CD8-positive, alpha-beta memory T cell (primary cell): ENCODE measurements around the gene TRIM28. TPM values are rescaled to one million over a fixed set of nuclear protein-coding genes. Genes with fewer than 3 reads are reported as not detected.

Source experiments
- CTCF ChIA-PET: fragments of 350-600 bp; sonication (Branson Sonifier 250); formaldehyde crosslinking; loops from one replicate; lab custom pipeline; 2021; ENCODE audit warnings: antibody characterized with exemption; lab: Charles Lee
- POLR2A ChIA-PET: fragments of 350-600 bp; sonication (Branson Sonifier 250); formaldehyde crosslinking; loops from one replicate; lab custom pipeline; 2021; ENCODE audit warnings: antibody characterized with exemption; lab: Charles Lee
- DNase-seq, 5 donors: peaks; one replicate each; pipeline versions ENCODE4 v3.0.0 to v3.0.0-alpha.2; 2020 to 2022; ENCODE audit warnings: mixed read lengths in 1 of 5
- H3K27ac ChIP-seq: one replicate; pipeline ENCODE4 v1.7.0; 2013; ENCODE audit warnings: low read depth, mild to moderate bottlenecking, low read length, moderate library complexity
- H3K27me3 ChIP-seq: 2 replicates; pipeline ENCODE4 v1.7.0; 2013; ENCODE audit warnings: low read length, mild to moderate bottlenecking; ENCODE audit not compliant: insufficient read depth, poor library complexity, severe bottlenecking
- H3K36me3 ChIP-seq: 2 replicates; pipeline ENCODE4 v1.7.0; 2013; ENCODE audit warnings: mild to moderate bottlenecking, low read length, moderate library complexity; ENCODE audit not compliant: insufficient read depth
- H3K4me1 ChIP-seq: 2 replicates; pipeline ENCODE4 v1.7.0; 2013; ENCODE audit warnings: mild to moderate bottlenecking, low read length, moderate library complexity; ENCODE audit not compliant: insufficient read depth
- H3K4me3 ChIP-seq: 2 replicates; pipeline ENCODE4 v1.7.0; 2013; ENCODE audit warnings: mild to moderate bottlenecking, low read length
- H3K9me3 ChIP-seq: 2 replicates; pipeline ENCODE4 v1.7.0; 2013; ENCODE audit warnings: mild to moderate bottlenecking, low read length
- H3K27ac Mint-ChIP-seq, 8 donors: one replicate each; pipeline ENCODE4 v1.8.0; 2020 to 2021; ENCODE audit warnings: mixed read lengths in 8 of 8, mild to moderate bottlenecking in 6 of 8, inconsistent platforms in 3 of 8, moderate library complexity in 3 of 8
- H3K27me3 Mint-ChIP-seq, 2 donors: one replicate each; pipeline ENCODE4 v1.8.0; 2020 to 2021; ENCODE audit warnings: mixed read lengths in 2 of 2, mild to moderate bottlenecking in 1 of 2, moderate library complexity in 1 of 2
- H3K36me3 Mint-ChIP-seq, 3 donors: one replicate each; pipeline ENCODE4 v1.8.0; 2020 to 2021; ENCODE audit warnings: mixed read lengths in 3 of 3, inconsistent platforms in 1 of 3, mild to moderate bottlenecking in 1 of 3
- H3K4me1 Mint-ChIP-seq, 3 donors: one replicate each; pipeline ENCODE4 v1.8.0; 2020 to 2021; ENCODE audit warnings: mixed read lengths in 3 of 3, inconsistent platforms in 1 of 3, mild to moderate bottlenecking in 1 of 3
- H3K4me3 Mint-ChIP-seq, 7 donors: one replicate each; pipeline ENCODE4 v1.8.0; 2020 to 2021; ENCODE audit warnings: mixed read lengths in 7 of 7, mild to moderate bottlenecking in 6 of 7, moderate library complexity in 4 of 7, inconsistent platforms in 2 of 7
- H3K9me3 Mint-ChIP-seq, 5 donors: one replicate each; pipeline ENCODE4 v1.8.0; 2020 to 2022; ENCODE audit warnings: mixed read lengths in 5 of 5, mild to moderate bottlenecking in 3 of 5, moderate library complexity in 2 of 5, inconsistent platforms in 1 of 5
- polyA plus RNA-seq: library from polyadenylated mRNA; unstranded; fragments of 300-500 nt; fragmentation: Illumina TruSeq; gene quantifications from one replicate; pipeline ENCODE4 v1.2.3, GENCODE V29; 2021
- total RNA-seq, 2 experiments: library from RNA; stranded (reverse); gene quantifications; one replicate each; pipeline ENCODE4 v1.2.3, GENCODE V29; 2021

Gene TRIM28
- total and polyA plus RNA-seq, 3 experiments from 2014 or later, result 57.5 to 715 (median 705) TPM

DNA sequence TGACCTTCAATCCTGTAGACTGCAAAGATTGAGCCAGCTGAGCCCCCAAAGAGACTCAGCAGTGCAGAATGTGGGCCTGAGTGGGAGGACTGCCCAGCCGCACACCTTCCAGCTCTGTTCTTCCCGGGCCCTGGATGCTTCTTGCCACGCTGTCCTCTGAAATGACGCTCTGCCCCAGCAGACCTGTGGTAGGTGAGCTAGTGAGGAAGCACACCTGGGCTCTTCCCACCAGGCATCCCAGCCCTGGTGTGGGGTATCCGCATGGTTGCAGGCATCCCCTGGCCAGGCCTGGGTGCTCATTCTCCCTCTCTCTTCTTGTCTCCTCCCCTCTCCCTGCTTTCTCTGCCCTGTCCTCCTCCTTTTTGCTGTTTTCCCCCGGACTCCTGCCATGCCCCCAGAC, 39.1 kb downstream of the TRIM28 start:
- DNase-seq, result no peak
- Histone ChIP-seq H3K4me3 (no peak overlapping the region), H3K4me1 (peaks cover 9% of the 10 kb centered on the region), H3K27me3 (no peaks in the 10 kb centered on the region), H3K9me3 (no peaks in the 10 kb centered on the region), H3K27ac (no peak overlapping the region), H3K36me3 (no peaks in the 10 kb centered on the region)
- POLR2A ChIA-PET, result no interaction called here
- Mint-ChIP-seq H3K9me3 (no peaks in the 10 kb centered on the region), H3K27me3 (peaks cover 0 to 2% of the 10 kb centered on the region in 2 donors), H3K27ac (peak overlapping the region in 2 of 8 donors; percentile 16 to 42), H3K4me3 (no peak overlapping the region), H3K4me1 (peaks cover 15 to 22% (median 20%) of the 10 kb centered on the region in 3 donors), H3K36me3 (peaks cover 4 to 31% (median 7%) of the 10 kb centered on the region in 3 donors)
- CTCF ChIA-PET, result interaction anchor here (4.5 to 5.4 kb wide), 2 partner anchors 62 to 69 kb away, joined by 61 to 77 read pairs; partner anchors contain the start of gene ZBTB45

DNA sequence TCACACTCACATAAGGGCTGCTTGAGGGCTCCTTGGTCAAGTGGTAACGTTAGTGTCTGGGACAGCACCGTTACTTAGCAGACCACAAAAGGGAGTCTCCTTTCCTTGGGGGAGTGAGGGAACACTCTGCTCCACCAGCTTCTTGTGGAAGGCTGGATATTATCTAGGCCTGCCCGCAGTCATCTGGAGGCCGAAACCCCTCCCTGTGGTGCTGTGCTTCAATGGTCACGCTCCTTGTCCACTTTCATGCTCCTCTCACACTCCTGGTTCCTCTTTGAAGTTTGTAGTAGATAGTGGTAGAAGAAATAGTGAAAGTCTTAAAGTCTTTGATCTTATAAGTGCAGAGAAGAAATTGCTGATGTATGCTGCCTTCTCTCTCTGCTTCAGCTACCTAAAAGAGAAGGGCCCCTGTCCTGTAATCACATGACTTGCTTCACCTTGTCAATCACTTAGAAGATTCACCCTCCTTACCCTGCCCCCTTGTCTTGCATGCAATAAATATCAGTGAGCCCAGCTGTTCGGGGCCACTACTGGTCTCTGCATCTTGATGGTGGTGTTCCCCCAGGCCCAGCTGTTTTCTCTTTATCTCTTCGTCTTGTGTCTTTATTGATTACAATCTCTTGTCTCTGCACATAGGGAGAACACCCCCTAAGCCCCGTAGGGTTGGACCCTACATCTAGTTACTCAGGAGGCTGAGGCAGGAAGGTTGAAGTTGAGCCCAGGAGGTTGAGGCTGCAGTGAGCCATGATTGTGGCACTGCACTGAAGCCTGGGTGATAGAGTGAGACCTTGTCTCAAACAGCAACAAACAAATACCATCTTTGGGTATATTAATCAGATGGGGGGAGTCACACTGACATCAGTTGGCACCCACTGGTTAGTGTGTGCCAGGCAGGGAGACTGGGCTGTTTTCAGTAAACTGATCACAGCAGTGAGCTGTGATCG, 40.9 kb downstream of the TRIM28 start:
- Mint-ChIP-seq H3K9me3 (no peaks in the 10 kb centered on the region), H3K4me3 (no peak overlapping the region), H3K27ac (no peak overlapping the region), H3K27me3 (peaks cover 0 to 2% of the 10 kb centered on the region in 2 donors), H3K4me1 (peaks cover 7 to 9% (median 7%) of the 10 kb centered on the region in 3 donors), H3K36me3 (peaks cover 4 to 28% (median 7%) of the 10 kb centered on the region in 3 donors)
- no peaks in the 10 kb centered on the region for H3K36me3 ChIP-seq
- POLR2A ChIA-PET, result no interaction called here
- no peaks in the 10 kb centered on the region for H3K9me3 ChIP-seq
- CTCF ChIA-PET, result interaction anchor here (1.0 to 1.2 kb wide), 2 partner anchors 65 to 66 kb away, joined by 3 to 6 read pairs; partner anchors contain the start of gene ZBTB45
- H3K4me3 ChIP-seq, result no peak overlapping the region
- no peaks in the 10 kb centered on the region for H3K27me3 ChIP-seq
- peak overlapping the region; percentile 57 for H3K27ac ChIP-seq
- no peak for DNase-seq
- H3K4me1 ChIP-seq, result peaks cover 9% of the 10 kb centered on the region

- H3K4me1 ChIP-seq, result peaks cover 9% of the 10 kb centered on the region
- H3K27me3 ChIP-seq, result no peaks in the 10 kb centered on the region
- CTCF ChIA-PET, result no interaction called here
- no peaks in the 10 kb centered on the region for H3K9me3 ChIP-seq
- peaks cover 7 to 9% (median 7%) of the 10 kb centered on the region in 3 donors for H3K4me1 Mint-ChIP-seq
- no peaks in the 10 kb centered on the region for H3K9me3 Mint-ChIP-seq
- H3K36me3 ChIP-seq, result no peaks in the 10 kb centered on the region
- peaks cover 4 to 28% (median 7%) of the 10 kb centered on the region in 3 donors for H3K36me3 Mint-ChIP-seq
- H3K27ac Mint-ChIP-seq, result no peak overlapping the region
- H3K4me3 Mint-ChIP-seq, result no peak overlapping the region
- peak overlapping the region; percentile 57 for H3K27ac ChIP-seq
- POLR2A ChIA-PET, result no interaction called here
- H3K27me3 Mint-ChIP-seq, result peaks cover 0 to 2% of the 10 kb centered on the region in 2 donors
- DNase-seq, result no peak
- no peak overlapping the region for H3K4me3 ChIP-seq
Measured at GRCh38 chr19:58585442-58586132, 41.7 kb downstream of the TRIM28 start.

DNA sequence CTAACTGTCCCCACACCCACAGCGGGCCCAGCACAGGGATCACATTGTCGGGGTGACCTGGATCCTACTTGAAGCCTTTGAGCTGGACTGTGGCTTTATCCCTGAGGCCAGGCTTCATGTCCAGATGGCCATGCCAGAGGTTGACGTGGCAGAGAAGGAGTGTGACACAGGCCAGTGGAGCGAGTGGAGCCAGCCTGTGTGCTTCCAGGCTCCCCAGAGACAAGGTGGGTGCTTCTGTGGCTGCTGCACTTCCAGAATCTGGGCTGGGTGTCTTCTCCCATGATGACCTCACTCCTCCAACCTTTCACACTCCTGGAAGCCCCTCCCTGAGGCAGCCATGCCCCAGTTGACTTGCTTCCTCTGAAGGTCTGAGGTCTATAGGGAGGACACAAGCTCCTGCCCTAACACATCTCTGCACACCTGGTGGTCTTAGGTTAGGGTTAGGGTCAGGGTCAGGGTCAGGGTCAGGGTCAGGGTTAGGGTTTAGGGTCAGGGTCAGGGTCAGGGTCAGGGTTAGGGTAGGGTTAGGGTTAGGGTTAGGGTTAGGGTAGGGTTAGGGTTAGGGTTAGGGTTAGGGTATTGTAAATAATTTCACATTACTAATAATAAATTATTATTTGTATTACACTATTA, 42.4 kb downstream of the TRIM28 start:
- Mint-ChIP-seq H3K36me3 (peaks cover 2 to 25% (median 6%) of the 10 kb centered on the region in 3 donors), H3K4me3 (no peak overlapping the region), H3K27ac (no peak overlapping the region), H3K9me3 (no peaks in the 10 kb centered on the region), H3K27me3 (peaks cover 0 to under 1% of the 10 kb centered on the region in 2 donors), H3K4me1 (peaks cover 2 to 5% (median 2%) of the 10 kb centered on the region in 3 donors)
- DNase-seq, result no peak
- no peaks in the 10 kb centered on the region for H3K27me3 ChIP-seq
- ChIA-PET POLR2A (no interaction called here), CTCF (no interaction called here)
- H3K36me3 ChIP-seq, result no peaks in the 10 kb centered on the region
- peak overlapping the region; percentile 33 for H3K27ac ChIP-seq
- H3K4me1 ChIP-seq, result peaks cover 4% of the 10 kb centered on the region
- H3K4me3 ChIP-seq, result no peak overlapping the region
- no peaks in the 10 kb centered on the region for H3K9me3 ChIP-seq

Other genes starting within 250 kb of the TRIM28 start
- gene ERVK3-1, start 238.7 kb upstream of the TRIM28 start, total RNA-seq, result 100 to 1,000 TPM; 100 to 102 TPM
- gene ERVK3-1, start 238.7 kb upstream of the TRIM28 start, polyA plus RNA-seq, result 84.6 TPM
- gene ZSCAN22, start 217.1 kb upstream of the TRIM28 start, total RNA-seq, result 1 to 10 TPM; 5.3 to 5.7 TPM
- 2.7 TPM for gene ZSCAN22, start 217.1 kb upstream of the TRIM28 start, polyA plus RNA-seq
- 10 to 100 TPM; 16.8 to 18.1 TPM for gene A1BG, start 190.6 kb upstream of the TRIM28 start, total RNA-seq
- gene A1BG, start 190.6 kb upstream of the TRIM28 start, polyA plus RNA-seq, result 70.8 TPM
- 1 to 10 TPM; 1.7 TPM for gene ZNF497, start 181.3 kb upstream of the TRIM28 start, total RNA-seq
- gene ZNF497, start 181.3 kb upstream of the TRIM28 start, polyA plus RNA-seq, result 1.0 TPM
- gene ZNF837, start 163.0 kb upstream of the TRIM28 start, total RNA-seq, result 1 to 10 TPM; 1.8 to 2.3 TPM
- 4.6 TPM for gene ZNF837, start 163.0 kb upstream of the TRIM28 start, polyA plus RNA-seq
- gene RPS5, start 156.8 kb upstream of the TRIM28 start, total RNA-seq, result 1,000 to 10,000 TPM; 1,588 to 1,639 TPM
- 1,069 TPM for gene RPS5, start 156.8 kb upstream of the TRIM28 start, polyA plus RNA-seq
- gene RNF225, start 148.4 kb upstream of the TRIM28 start, total RNA-seq, result under 1 TPM; 0.28 to 0.78 TPM
- not detected for gene RNF225, start 148.4 kb upstream of the TRIM28 start, polyA plus RNA-seq
- gene ZNF584, start 135.4 kb upstream of the TRIM28 start, total RNA-seq, result 10 to 100 TPM; 20.9 to 22.6 TPM
- gene ZNF584, start 135.4 kb upstream of the TRIM28 start, polyA plus RNA-seq, result 7.5 TPM
- gene ZNF132, start 103.9 kb upstream of the TRIM28 start, total RNA-seq, result 1 to 10 TPM; 4.9 to 5.2 TPM
- 0.97 TPM for gene ZNF132, start 103.9 kb upstream of the TRIM28 start, polyA plus RNA-seq
- 10 to 100 TPM; 11.3 TPM for gene ZNF324B, start 92.4 kb upstream of the TRIM28 start, total RNA-seq
- 2.9 TPM for gene ZNF324B, start 92.4 kb upstream of the TRIM28 start, polyA plus RNA-seq
- gene ZNF324, start 77.0 kb upstream of the TRIM28 start, total RNA-seq, result 10 to 100 TPM; 19.8 to 21.0 TPM
- 13.9 TPM for gene ZNF324, start 77.0 kb upstream of the TRIM28 start, polyA plus RNA-seq
- 1 to 10 TPM; 5.9 to 7.2 TPM for gene ZNF446, start 67.7 kb upstream of the TRIM28 start, total RNA-seq
- gene ZNF446, start 67.7 kb upstream of the TRIM28 start, polyA plus RNA-seq, result 3.8 TPM
- 10 to 100 TPM; 16.1 to 19.1 TPM for gene SLC27A5, start 32.1 kb upstream of the TRIM28 start, total RNA-seq
- gene SLC27A5, start 32.1 kb upstream of the TRIM28 start, polyA plus RNA-seq, result 25.9 TPM
- gene ZBTB45, start 24.3 kb upstream of the TRIM28 start, total RNA-seq, result 10 to 100 TPM; 15.0 to 16.1 TPM
- gene ZBTB45, start 24.3 kb upstream of the TRIM28 start, polyA plus RNA-seq, result 4.8 TPM
- gene CHMP2A, start 11.0 kb downstream of the TRIM28 start, total RNA-seq, result 10 to 100 TPM; 88.8 to 89.7 TPM
- gene CHMP2A, start 11.0 kb downstream of the TRIM28 start, polyA plus RNA-seq, result 198 TPM
- 100 to 1,000 TPM; 182 to 191 TPM for gene UBE2M, start 14.5 kb downstream of the TRIM28 start, total RNA-seq
- 22.5 TPM for gene UBE2M, start 14.5 kb downstream of the TRIM28 start, polyA plus RNA-seq
- gene MZF1, start 29.3 kb downstream of the TRIM28 start, total RNA-seq, result 10 to 100 TPM; 14.0 to 14.8 TPM
- 10.3 TPM for gene MZF1, start 29.3 kb downstream of the TRIM28 start, polyA plus RNA-seq